Activated CD4-positive, alpha-beta T cell treated with anti-CD3 and anti-CD28 coated beads, Interleukin-2, amount 50 U/mL, for 16 hours (primary cell): ENCODE results near the gene KDF1.

Experiments used
- DNase-seq: peaks from one replicate; pipeline ENCODE4 v3.0.0-alpha.2; 2020

The KDF1 gene

DNA sequence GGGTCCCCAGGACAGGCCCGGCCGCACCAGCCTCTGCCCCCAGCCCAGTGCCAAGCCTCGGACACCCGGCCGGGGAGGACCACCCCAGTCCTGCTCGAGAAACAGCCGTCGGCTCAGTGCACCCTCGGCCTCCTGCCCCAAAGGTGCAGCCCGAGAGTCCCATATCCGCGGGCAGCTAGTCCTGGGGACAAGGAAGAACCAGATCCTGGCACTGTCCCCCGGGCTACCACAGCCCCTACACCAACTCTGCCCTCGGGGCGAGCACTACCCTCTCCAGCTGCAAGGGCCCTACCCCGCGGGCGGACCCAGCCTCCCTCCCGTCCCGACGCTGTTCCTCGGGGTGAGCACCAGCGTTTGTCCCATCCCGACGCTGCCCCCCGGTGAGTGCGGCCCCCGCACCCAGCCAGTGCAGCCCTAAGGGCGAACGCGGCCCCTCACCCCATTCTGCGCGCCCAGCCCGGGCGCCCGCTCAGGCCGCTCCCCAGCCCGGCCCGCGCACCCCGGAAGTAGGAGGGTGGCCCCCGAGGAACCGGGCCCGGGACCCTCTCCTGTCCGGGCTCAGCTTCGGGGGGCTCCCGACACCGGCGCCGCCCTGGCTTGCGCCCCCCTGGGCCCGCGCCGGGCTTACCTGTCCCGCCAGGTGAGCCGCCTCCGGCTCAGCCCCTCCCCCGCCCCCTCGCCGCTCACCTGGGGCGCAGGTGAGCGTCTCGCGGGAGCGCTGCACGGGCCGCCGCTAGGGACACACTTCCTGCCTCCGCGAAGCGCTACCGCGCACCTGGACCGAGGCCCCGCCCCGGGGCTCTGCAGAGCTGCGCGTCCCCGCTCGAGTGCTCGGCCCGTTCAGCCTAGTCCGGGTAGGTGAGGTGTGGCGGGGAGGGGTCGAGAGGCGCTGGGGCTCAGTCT is at the start of gene KDF1:
Gene KDF1 (minus strand): TSS at position 747 of the 903 bp plus-strand sequence. CDS start 8,088 bp downstream, outside the sequence.
- no peak for DNase-seq

DNA sequence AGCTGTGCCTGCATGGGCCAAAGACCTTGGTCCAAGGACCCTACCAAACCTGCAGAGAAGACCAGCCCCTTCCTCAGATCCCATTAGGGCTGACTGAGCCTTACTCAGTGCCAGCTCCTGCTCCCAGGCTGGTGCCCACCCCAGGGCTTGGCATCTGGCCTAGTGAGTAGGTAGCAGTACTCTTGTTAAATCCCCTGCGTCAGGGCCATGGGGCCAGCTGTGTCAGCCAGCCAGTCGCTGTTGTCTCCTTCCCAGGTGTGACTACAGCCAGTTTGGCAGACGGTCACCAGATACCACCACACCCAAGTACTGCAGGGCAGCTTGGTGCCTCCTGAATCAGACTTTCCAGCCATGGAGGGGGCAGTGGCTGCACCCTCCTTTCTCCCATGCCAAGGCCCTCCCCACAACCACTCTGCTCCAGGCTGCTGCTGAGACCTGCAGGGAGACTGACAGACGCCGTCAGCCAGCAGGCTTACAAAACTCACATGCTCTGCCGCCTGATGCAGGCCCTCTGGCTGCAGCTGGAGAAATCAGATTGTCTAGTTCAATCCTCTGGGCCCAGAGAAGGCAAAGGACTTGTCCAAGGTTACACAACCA is 49.4 kb upstream of the KDF1 start:
- no peak for DNase-seq

DNA sequence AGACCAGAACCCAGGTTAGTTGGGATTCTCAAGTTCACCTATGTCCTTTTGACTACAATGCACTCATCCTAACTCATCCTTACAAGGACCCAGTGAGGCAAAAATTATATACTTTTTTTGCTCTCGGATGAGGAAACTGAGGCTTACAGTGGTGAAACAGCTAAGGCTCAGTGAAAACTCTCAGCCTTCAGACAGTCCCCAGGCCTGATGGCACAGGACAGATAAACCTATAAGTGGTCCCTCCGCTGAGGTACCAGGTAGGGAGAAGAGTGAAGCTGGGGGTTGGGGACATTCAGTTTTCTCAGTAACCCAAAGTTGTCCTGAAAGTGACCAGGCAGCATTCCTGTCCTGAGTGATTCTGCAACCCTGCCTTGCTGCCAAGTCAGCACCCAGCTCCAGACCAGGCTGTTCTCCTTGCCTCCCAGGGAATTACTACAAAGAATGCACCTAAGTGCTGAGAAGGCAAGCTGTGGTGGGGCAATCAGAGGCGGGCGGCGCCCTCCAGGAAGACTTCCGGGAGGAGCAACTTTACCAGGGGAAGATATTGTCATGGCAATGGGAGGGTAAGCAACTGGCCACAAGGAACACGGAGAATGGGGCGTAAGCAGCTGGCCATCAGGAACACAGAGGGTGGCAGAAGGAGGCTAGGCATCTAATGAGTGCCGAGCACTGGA is 47.8 kb upstream of the KDF1 start:
- DNase-seq = no peak

- no peak for DNase-seq
These were observed 46.4 kb upstream of the KDF1 start for GRCh38 chr1:27006683-27007082.

DNA sequence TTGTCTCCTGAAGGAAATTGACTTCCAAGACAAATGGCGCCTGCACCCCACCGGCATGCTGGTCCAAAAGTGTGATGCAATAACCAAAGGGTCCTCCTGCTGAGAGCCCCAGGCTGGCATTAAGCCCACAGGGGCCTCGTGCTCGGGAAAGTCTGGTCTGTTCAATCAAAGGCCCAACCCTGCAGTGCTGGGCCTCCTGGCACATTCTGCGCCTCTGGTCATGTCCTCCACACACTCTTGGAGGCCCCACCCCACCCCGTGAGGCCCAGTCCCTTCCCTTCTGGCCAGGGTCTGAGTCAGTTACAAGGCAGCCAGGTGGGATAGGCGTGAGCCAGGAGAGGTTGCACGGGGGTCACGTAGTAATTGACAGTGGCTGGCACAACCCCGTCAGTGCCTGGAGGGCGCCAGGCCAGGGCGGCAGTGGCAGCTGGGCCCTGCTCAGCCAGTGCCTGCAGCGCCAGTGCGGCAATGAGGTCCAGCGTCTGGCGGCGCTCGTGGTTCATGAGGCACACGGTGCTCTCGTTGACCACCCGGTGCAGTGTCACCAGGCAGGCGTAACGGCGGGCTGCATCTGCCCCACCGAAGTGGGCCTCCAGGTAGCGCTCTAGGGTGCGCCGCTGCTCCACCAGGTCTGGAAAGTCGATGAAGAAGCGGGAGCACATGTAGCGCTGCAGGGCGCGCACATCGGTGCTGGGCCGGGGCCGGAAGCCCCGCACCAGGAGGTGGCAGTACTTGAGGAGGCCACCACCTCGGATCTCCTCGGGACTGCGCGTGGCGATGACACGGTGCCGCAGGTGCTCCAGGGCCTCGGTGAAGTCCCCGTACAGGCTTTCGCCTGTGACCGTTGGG is 45.6 kb upstream of the KDF1 start:
- DNase-seq = no peak

DNA sequence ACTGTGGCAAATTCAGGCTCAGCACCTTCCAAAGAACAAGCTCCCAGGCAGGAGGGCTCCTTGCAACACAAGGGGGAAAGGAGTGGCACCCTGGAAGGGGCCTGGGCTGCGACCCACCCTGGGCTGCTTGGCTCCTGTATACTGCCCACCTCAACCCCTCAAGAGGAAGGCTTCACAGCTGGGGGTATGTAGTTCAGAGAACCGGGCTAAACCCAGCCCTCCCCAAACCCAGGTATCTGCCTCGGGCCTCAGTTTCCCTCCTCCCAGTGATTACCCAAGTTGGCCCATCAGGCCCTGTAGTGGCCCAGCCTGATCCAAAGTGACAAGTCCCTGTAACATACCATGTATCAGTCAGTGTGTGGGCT is 44.9 kb upstream of the KDF1 start:
- DNase-seq = no peak

- no peak for DNase-seq
These were observed 44.4 kb upstream of the KDF1 start for GRCh38 chr1:27004471-27005165.

GRCh38 chr1:27003745-27004470 is 43.6 kb upstream of the KDF1 start:
- no peak for DNase-seq

DNA sequence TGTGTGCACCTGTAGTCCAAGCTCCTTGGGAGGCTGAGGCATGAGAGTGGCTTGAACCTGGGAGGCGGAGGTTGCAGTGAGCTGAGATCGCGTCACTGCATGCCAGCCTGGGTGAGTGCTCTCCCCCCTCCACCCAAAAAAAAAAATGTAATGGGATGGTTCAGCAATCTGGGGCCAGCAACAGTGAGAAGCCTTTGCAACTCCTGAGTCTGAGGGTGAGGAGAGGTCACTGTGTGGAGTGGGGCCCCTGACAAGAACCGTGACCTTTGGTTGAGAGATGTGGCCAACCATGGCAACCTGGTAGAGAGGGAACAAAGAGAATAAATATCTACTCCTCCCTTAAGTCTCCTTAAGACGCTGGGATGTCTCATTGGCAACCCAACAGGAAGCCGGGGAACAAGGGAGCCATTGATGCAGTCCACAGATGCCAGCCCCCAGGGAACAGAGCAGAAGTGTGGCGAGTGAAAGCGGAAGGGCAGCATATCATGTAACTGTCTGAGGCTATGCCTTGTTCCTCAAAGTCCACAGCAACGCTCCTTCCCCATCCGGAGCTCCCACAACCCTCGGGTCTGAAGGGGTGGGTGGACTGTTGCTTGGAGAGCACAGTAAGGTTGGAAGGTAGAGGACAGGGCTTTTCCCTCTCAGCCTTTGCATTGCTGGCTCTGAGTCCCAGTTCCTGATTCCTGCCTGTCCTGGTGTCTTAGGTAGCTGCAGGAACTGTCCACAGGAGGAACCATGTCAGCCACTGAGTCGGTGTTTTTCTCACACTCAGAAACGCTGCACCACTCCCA is 41.5 kb upstream of the KDF1 start:
- no peak for DNase-seq

- no peak for DNase-seq
These were observed 40.7 kb upstream of the KDF1 start for GRCh38 chr1:27000817-27001460.

DNA sequence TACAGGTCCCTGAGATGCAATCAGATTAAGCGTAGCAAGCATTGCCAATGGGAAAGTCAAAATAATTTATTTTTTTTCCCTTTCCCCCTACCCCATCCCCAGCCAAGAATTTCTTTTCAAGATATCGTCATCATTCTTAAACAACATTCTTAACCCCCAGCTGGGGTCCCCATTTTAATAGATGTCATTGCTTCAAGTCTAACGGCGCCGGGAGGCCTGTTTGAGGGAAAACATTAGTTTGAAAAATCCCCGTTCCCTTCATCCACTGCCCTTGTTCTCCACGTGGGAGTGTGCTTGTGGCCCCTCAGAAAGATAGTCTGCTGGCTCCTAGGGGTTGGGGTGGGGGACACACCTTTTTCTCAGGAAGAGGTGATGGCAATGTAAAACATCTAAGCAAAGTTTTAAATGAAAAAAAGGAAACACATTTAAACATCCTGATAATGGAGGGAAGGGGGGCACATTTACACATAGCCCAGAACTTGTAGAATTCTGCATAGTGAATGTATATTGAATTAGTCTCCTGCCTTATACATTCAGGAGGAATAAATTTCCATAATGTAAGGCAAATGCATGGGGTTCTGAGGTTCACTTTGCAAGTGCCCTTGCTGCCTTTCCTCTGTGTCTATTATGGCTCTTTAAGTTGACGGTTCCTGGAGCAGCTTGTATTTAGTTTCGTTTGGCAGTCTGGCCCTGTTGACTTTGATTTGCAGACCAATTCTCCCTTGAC is 40.0 kb upstream of the KDF1 start:
- DNase-seq = no peak

GRCh38 chr1:26999440-26999987 is 39.2 kb upstream of the KDF1 start:
- DNase-seq = no peak

GRCh38 chr1:26998429-26999300 is 38.4 kb upstream of the KDF1 start:
- no peak for DNase-seq

GRCh38 chr1:26996665-26997064 is 36.4 kb upstream of the KDF1 start:
- no peak for DNase-seq

- no peak for DNase-seq
These were observed 35.8 kb upstream of the KDF1 start for GRCh38 chr1:26996024-26996423.

- DNase-seq = no peak
These were observed 34.7 kb upstream of the KDF1 start for GRCh38 chr1:26994787-26995517.

- no peak for DNase-seq
These were observed 33.9 kb upstream of the KDF1 start for GRCh38 chr1:26994020-26994786.
